Astrocyte (in vitro differentiated cells and primary cell): Measurements from ENCODE around the gene TRIP4.
"Not testable (repeated sequence)": the region's sequence is repeated elsewhere in the genome, so short reads cannot be mapped to it uniquely, and the experiment has no call there.

ENCODE experiments used
- EZH2 ChIP-seq: IDR thresholded peaks from 2 replicates; pipeline ENCODE4 v1.6.1; 2012; ENCODE audit warnings: mild to moderate bottlenecking, low read length, inconsistent platforms; ENCODE audit not compliant: insufficient read depth
- TF ChIP-seq, protein P1 (sequence below): IDR thresholded peaks from 2 replicates; pipeline ENCODE4 v1.5.1; 2011; ENCODE audit warnings: low read depth, mild to moderate bottlenecking, inconsistent platforms, low read length, moderate library complexity; ENCODE audit not compliant: insufficient read depth

DNA sequence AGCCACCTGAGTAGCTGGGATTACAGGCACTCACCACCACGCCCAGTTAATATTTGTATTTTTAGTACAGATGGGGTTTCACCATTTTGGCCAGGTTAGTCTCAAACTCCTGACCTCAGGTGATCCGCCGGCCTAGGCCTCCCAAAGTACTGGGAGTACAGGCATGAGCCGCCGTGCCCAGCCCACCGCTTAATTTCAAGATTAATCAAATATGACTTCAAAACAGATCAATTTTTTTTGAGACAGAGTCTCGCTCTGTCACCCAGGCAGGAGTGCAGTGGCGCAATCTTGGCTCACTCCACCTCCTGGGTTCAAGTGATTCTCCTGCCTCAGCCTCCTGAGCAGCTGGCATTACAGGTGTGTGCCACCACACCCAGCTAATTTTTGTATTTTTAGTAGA lies 16.3 kb upstream of the TRIP4 start:
- not testable (repeated sequence) for TF ChIP-seq EZH2
- TF ChIP-seq, protein P1, sequence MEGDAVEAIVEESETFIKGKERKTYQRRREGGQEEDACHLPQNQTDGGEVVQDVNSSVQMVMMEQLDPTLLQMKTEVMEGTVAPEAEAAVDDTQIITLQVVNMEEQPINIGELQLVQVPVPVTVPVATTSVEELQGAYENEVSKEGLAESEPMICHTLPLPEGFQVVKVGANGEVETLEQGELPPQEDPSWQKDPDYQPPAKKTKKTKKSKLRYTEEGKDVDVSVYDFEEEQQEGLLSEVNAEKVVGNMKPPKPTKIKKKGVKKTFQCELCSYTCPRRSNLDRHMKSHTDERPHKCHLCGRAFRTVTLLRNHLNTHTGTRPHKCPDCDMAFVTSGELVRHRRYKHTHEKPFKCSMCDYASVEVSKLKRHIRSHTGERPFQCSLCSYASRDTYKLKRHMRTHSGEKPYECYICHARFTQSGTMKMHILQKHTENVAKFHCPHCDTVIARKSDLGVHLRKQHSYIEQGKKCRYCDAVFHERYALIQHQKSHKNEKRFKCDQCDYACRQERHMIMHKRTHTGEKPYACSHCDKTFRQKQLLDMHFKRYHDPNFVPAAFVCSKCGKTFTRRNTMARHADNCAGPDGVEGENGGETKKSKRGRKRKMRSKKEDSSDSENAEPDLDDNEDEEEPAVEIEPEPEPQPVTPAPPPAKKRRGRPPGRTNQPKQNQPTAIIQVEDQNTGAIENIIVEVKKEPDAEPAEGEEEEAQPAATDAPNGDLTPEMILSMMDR = not testable (repeated sequence)
